Stimulated activated CD8-positive, alpha-beta memory T cell treated with anti-CD3 and anti-CD28 coated beads, Interleukin-12 subunit alpha, Interleukin-12 subunit beta, amount 100 ng/mL, for 1 hour (primary cell): ENCODE results near the gene ZC3HAV1.
"Not testable (repeated sequence)": the region's sequence is repeated elsewhere in the genome, so short reads cannot be mapped to it uniquely, and the experiment has no call there.

Experiments used
- DNase-seq: peaks from one replicate; pipeline ENCODE4 v3.0.0-alpha.2; 2020; ENCODE audit warnings: low read depth

The ZC3HAV1 gene

GRCh38 chr7:139112316-139112715 lies 2.8 kb upstream of the ZC3HAV1 start:
- no peak for DNase-seq

GRCh38 chr7:139111811-139112301 lies 2.3 kb upstream of the ZC3HAV1 start:
- no peak for DNase-seq

- no peak for DNase-seq
These were observed 1.6 kb upstream of the ZC3HAV1 start for GRCh38 chr7:139111147-139111546.

- DNase-seq: no peak
These were observed 477 bp upstream of the ZC3HAV1 start for GRCh38 chr7:139109983-139110411.

- no peak for DNase-seq
These were observed 993 bp downstream of the ZC3HAV1 start for GRCh38 chr7:139108266-139109187.

GRCh38 chr7:139106959-139107358 lies 2.6 kb downstream of the ZC3HAV1 start:
- DNase-seq: no peak

GRCh38 chr7:139106227-139106626 lies 3.3 kb downstream of the ZC3HAV1 start:
- DNase-seq: not testable (repeated sequence)

GRCh38 chr7:139105484-139105883 lies 4.0 kb downstream of the ZC3HAV1 start:
- DNase-seq: no peak

GRCh38 chr7:139104091-139104450 lies 5.4 kb downstream of the ZC3HAV1 start:
- no peak for DNase-seq

- DNase-seq: no peak
These were observed 6.3 kb downstream of the ZC3HAV1 start for GRCh38 chr7:139103057-139103815.

GRCh38 chr7:139101637-139102158 lies 7.8 kb downstream of the ZC3HAV1 start:
- not testable (repeated sequence) for DNase-seq

- no peak for DNase-seq
These were observed 10.2 kb downstream of the ZC3HAV1 start for GRCh38 chr7:139099172-139099947.

- DNase-seq: peak; percentile 63
These were observed 14.3 kb downstream of the ZC3HAV1 start for GRCh38 chr7:139095194-139095659.

- DNase-seq: no peak
These were observed 14.9 kb downstream of the ZC3HAV1 start for GRCh38 chr7:139094596-139094995.

GRCh38 chr7:139094030-139094429 lies 15.5 kb downstream of the ZC3HAV1 start:
- no peak for DNase-seq

GRCh38 chr7:139093512-139093911 lies 16.0 kb downstream of the ZC3HAV1 start:
- not testable (repeated sequence) for DNase-seq

GRCh38 chr7:139092090-139092796 lies 17.3 kb downstream of the ZC3HAV1 start:
- no peak for DNase-seq

GRCh38 chr7:139091677-139091996 lies 17.9 kb downstream of the ZC3HAV1 start:
- no peak for DNase-seq

- DNase-seq: no peak
These were observed 20.4 kb downstream of the ZC3HAV1 start for GRCh38 chr7:139089118-139089517.

GRCh38 chr7:139088268-139088667 lies 21.3 kb downstream of the ZC3HAV1 start:
- no peak for DNase-seq

- no peak for DNase-seq
These were observed 22.3 kb downstream of the ZC3HAV1 start for GRCh38 chr7:139087212-139087611.
